ENCODE results near the gene SRMS. TPM values are rescaled to one million over a fixed set of nuclear protein-coding genes. Genes with fewer than 3 reads are reported as not detected.

SRMS gene
- total and polyA plus RNA-seq, 2 of the 13 experiments (the other 11 are each of a cell fraction or from before 2014, with no cell fraction given): not detected

- TF ChIP-seq TFDP2 (CRISPR knock-in tag; IDR thresholded peaks at IDR 0.05) (peak; percentile 13; the same call in 1 of the 2 replicates), ZNF646 (CRISPR knock-in tag; IDR thresholded peaks at IDR 0.05) (no peak), SRSF4 (IDR thresholded peaks at IDR 0.05; ENCODE audit: low read depth, low read length, poor library complexity, severe bottlenecking) (no peak), ZBTB8A (CRISPR knock-in tag; IDR thresholded peaks at IDR 0.05; ENCODE audit: borderline replicate concordance, low read depth) (no peak), MZF1 (CRISPR knock-in tag; IDR thresholded peaks at IDR 0.05; ENCODE audit: borderline replicate concordance) (no peak), ZFAT (CRISPR knock-in tag; conservative IDR thresholded peaks at IDR 0.05) (0 out of 2 replicates have a peak, but pooled peaks have one; percentile 14), ZNF354B (CRISPR knock-in tag; IDR thresholded peaks at IDR 0.05) (no peak), SPEN (CRISPR knock-in tag; IDR thresholded peaks at IDR 0.05; ENCODE audit: low read depth) (no peak), AFF4 (CRISPR knock-in tag; IDR thresholded peaks at IDR 0.05) (no peak), ZBTB14 (CRISPR knock-in tag; IDR thresholded peaks at IDR 0.05) (peak; percentile 43; the same call in 1 of the 2 replicates), TAF1 (CRISPR knock-in tag; IDR thresholded peaks at IDR 0.05) (0 out of 2 replicates have a peak, but pooled peaks have one; percentile 17), ZNF530 (CRISPR knock-in tag; IDR thresholded peaks at IDR 0.05; ENCODE audit: low read depth) (no peak)
These were observed 27.0 kb downstream of the SRMS start, which contains the start of gene PPDPF (continued) for GRCh38 chr20:63520504-63520933.
